Heart left ventricle (tissue), 16 donors: ENCODE measurements around the gene LEPR. TPM values are rescaled to one million over a fixed set of nuclear protein-coding genes. Genes with fewer than 3 reads are reported as not detected.

Source experiments
- ATAC-seq, 4 donors: fragments of 200-7000 bp; cut with Tn5 transposase; one replicate each; pipeline ENCODE4 v1.9.1; 2020 to 2022; ENCODE audit warnings: moderate library complexity in 4 of 4, mild to moderate bottlenecking in 3 of 4, moderate number of reproducible peaks in 1 of 4
- DNase-seq, 5 donors: peaks; one replicate each; pipeline ENCODE4 v3.0.0-alpha.2; 2020
- H3K27ac ChIP-seq, 12 donors: fragments of 200-600 bp; sonication (generic) in 4 of 12; one replicate each; pipeline versions ENCODE4 v1.5.0 to v1.8.0; 2016 to 2022; ENCODE audit warnings: mild to moderate bottlenecking in 2 of 12
- H3K27me3 ChIP-seq, 9 donors: fragments of 200-600 bp; sonication (generic) in 2 of 9; one replicate each; pipeline versions ENCODE4 v1.5.1 to v1.8.0; 2016 to 2022; ENCODE audit warnings: mild to moderate bottlenecking in 3 of 9
- H3K36me3 ChIP-seq, 9 donors: fragments of 200-600 bp; sonication (generic) in 2 of 9; one replicate each; pipeline versions ENCODE4 v1.5.0 to v1.8.0; 2018 to 2022; ENCODE audit warnings: mild to moderate bottlenecking in 2 of 9
- H3K4me1 ChIP-seq, 12 donors: fragments of 200-600 bp; sonication (generic) in 4 of 12; one replicate each; pipeline versions ENCODE4 v1.5.0 to v1.8.0; 2016 to 2022; ENCODE audit warnings: mild to moderate bottlenecking in 3 of 12
- H3K4me3 ChIP-seq, 12 donors: fragments of 200-600 bp; sonication (generic) in 4 of 12; one replicate each; pipeline versions ENCODE4 v1.5.0 to v1.8.0; 2017 to 2022; ENCODE audit warnings: mild to moderate bottlenecking in 9 of 12, moderate library complexity in 4 of 12
- H3K9me3 ChIP-seq, 12 donors: fragments of 200-600 bp; sonication (generic) in 4 of 12; one replicate each; pipeline versions ENCODE4 v1.5.0 to v1.8.0; 2016 to 2022; ENCODE audit warnings: mild to moderate bottlenecking in 1 of 12
- POLR2A ChIP-seq, 2 donors: fragments of 450-650 bp; IDR thresholded peaks; one replicate each; pipeline ENCODE4 v1.6.1; 2017; ENCODE audit warnings: antibody characterized with exemption in 2 of 2, mild to moderate bottlenecking in 2 of 2, moderate library complexity in 2 of 2
- WGBS, 4 donors: extraction: QIAGEN DNeasy Blood & Tissue Kit in 2 of 4; methylation state at CpG; one replicate each; pipeline versions ENCODE4 v1.1.5 to v1.1.7; 2013 to 2018; 5-methylcytosine and 5-hydroxymethylcytosine counted together
- intact Hi-C, 10 donors: fragments of 100-400 bp; cut with DNase I; formaldehyde crosslinking; loops; one replicate each; pipeline versions ENCODE4 v1.11.1 to v1.14.2; 2022
- polyA plus RNA-seq, 2 donors: library from polyadenylated mRNA; stranded (reverse); fragments of 200-250 nt; gene quantifications; one replicate each; pipeline ENCODE4 v1.2.3, GENCODE V29; 2013
- total RNA-seq, 9 donors: library from RNA; depleted of rRNA in 2 of 9; stranded (reverse); fragments of >200 nt in 2 of 9; fragmentation: NEBNext Ultra II Directional in 3 of 9; extraction: Animal tissue kit (Norgen Biotek cat#: 25700) in 3 of 9; gene quantifications; one replicate each; pipeline versions ENCODE4 v1.1.0 to v1.2.4, GENCODE V29; 2016 to 2023
- TF ChIP-seq, protein P1 (sequence below), 12 donors: fragments of 200-600 bp; sonication (generic) in 4 of 12; IDR thresholded peaks; one replicate each; pipeline versions ENCODE4 v1.5.0 to v1.8.0; 2018 to 2022; ENCODE audit warnings: antibody characterized with exemption in 12 of 12, mild to moderate bottlenecking in 5 of 12
- donor health status: ischemic (EF 13 %, LVEDD 7.1; RV severe dilation, severe dysfunction).
- donor health status: healthy with polysubstance abuse.
- donor health status: DM: no; HTN: yes; CAD: no.
- donor health status: DM: no; HTN: no; CAD: no.
- donor health status: ischemic (EF 25% LVEDD 6.9; RV normal size, moderate dysfunction).
- donor health status: ischemic (EF 25% LVEDD 5.7; RV mildly dilated, moderate dysfunction).
- donor health status: healthy.
- donor health status: DM: yes; HTN: yes; CAD: no.
- donor health status: ischemic (EF 35%, LVEDD 5.7; RV mildly dilated, moderate dysfunction).
- donor health status: nonischemic (EF 11% LVEDD 7.7; RV severe dilation, severe dysfunction).
- donor health status: DM: yes; HTN: yes; CAD: no.
- donor health status: PGD.
- donor health status: ischemic (EF 29% LVEDD 5.4; RV normal size, mild dysfunction).
- donor health status: nonischemic (EF 23%, LVEDD 6.1; RV moderate dilation, normal function).

The LEPR gene
- total and polyA plus RNA-seq, 11 donors: 1.5 to 11.6 (median 5.0) TPM

DNA sequence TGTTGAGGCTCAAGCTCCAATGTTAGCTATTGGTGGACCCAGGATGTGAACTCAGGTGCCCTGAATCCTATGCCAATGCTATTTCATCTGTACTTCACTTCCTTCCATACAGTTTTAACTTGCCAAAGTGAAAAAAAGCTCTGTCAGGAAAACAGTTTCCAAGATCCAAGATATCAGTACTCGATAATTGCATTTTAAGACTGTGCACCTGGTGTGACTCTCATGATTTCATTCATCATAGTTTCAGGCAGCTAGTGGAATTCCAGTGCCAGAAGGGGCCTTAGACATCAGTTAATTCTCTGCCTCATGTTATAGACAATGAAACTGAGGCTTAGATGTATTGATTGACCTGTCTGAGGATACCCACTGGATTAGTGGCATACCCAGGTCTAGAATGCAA lies 26.5 kb upstream of the LEPR start:
- no peaks in the 10 kb centered on the region for H3K27me3 ChIP-seq
- intact Hi-C loops: no loop called here
- H3K4me3 ChIP-seq: no peak overlapping the region
- ATAC-seq (no peak), DNase-seq (no peak)
- WGBS, 4 donors: 66 to 88% (median 70%) methylated on average over 1 of the region's 1 CpG
- peaks cover 0 to 28% (median 0%) of the 10 kb centered on the region in 9 donors for H3K36me3 ChIP-seq
- TF ChIP-seq, protein P1, sequence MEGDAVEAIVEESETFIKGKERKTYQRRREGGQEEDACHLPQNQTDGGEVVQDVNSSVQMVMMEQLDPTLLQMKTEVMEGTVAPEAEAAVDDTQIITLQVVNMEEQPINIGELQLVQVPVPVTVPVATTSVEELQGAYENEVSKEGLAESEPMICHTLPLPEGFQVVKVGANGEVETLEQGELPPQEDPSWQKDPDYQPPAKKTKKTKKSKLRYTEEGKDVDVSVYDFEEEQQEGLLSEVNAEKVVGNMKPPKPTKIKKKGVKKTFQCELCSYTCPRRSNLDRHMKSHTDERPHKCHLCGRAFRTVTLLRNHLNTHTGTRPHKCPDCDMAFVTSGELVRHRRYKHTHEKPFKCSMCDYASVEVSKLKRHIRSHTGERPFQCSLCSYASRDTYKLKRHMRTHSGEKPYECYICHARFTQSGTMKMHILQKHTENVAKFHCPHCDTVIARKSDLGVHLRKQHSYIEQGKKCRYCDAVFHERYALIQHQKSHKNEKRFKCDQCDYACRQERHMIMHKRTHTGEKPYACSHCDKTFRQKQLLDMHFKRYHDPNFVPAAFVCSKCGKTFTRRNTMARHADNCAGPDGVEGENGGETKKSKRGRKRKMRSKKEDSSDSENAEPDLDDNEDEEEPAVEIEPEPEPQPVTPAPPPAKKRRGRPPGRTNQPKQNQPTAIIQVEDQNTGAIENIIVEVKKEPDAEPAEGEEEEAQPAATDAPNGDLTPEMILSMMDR (IDR thresholded peaks at IDR 0.05): no peak
- no peak for TF ChIP-seq POLR2A (IDR thresholded peaks at IDR 0.05)
- no peaks in the 10 kb centered on the region for H3K4me1 ChIP-seq
- no peak overlapping the region for H3K27ac ChIP-seq
- no peaks in the 10 kb centered on the region for H3K9me3 ChIP-seq

DNA sequence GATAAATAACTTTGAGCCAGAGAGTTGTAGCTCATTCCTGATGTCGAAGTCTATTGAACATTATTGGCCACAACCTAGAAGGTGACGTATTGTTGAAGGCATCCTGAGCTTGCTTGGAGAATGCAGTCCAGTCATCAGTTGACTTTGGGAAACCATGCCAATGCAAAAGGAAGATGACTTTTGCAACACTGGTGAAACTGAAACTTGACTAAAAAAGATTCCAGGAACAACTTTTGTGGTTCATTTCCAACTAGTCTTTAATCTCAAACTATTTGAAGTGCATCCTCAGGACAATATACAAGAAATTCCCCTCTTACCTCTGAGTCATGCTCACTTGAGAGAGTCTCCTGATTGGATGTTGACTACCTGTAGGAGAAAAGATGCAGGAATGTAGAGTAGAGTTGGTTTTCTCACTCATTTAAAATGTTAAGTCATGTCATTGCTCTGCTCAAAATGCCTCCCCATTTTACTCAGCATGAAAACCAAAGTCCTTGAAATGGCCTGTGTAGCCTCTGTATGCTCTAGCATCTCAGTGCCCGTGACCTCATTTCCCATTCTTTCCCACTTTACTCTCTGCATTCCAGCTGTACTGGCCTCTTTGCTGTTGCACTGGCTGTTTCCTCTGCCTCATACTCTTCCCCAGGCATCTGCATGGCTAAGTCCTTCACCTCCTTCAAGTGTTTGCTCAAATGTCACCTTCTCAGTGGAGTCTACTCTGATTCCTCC lies 24.4 kb upstream of the LEPR start:
- ATAC-seq: no peak
- no peak overlapping the region for H3K4me3 ChIP-seq
- no peaks in the 10 kb centered on the region for H3K27me3 ChIP-seq
- H3K9me3 ChIP-seq: no peaks in the 10 kb centered on the region
- DNase-seq: no peak
- H3K4me1 ChIP-seq: no peaks in the 10 kb centered on the region
- H3K27ac ChIP-seq: no peak overlapping the region
- TF ChIP-seq, protein P1 (IDR thresholded peaks at IDR 0.05): no peak
- TF ChIP-seq POLR2A (IDR thresholded peaks at IDR 0.05): no peak
- peaks cover 0 to 14% (median 0%) of the 10 kb centered on the region in 9 donors for H3K36me3 ChIP-seq
- intact Hi-C loops: no loop called here
- 86 to 90% (median 88%) methylated on average over 3 of the region's 3 CpGs for WGBS, 4 donors

DNA sequence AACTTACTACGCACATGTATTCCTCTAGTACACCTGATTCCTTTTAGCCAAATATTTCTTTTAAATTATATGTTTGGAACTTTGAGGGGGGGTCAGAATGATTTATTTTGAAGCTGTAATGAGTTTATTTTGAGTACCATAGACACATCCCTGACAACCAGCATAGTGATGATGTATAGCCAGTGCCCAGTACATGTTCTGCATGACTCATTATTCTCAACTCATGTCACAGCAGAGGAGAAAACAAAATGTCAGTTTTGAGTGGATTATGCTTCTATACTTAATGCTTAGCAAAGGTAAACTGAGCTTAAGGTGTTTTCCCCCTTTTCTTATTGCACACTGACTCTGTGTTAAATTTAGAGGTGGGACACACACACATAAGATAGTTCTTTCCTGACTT lies 22.4 kb upstream of the LEPR start:
- Histone ChIP-seq H3K27ac (no peak overlapping the region), H3K4me3 (no peak overlapping the region), H3K9me3 (no peaks in the 10 kb centered on the region), H3K4me1 (no peaks in the 10 kb centered on the region), H3K27me3 (no peaks in the 10 kb centered on the region), H3K36me3 (peaks cover 0 to 20% (median 0%) of the 10 kb centered on the region in 9 donors)
- TF ChIP-seq, protein P1 (IDR thresholded peaks at IDR 0.05): no peak
- no peak for TF ChIP-seq POLR2A (IDR thresholded peaks at IDR 0.05)
- ATAC-seq (no peak), DNase-seq (no peak)
- 94 to 99% (median 97%) methylated on average over 1 of the region's 1 CpG for WGBS, 4 donors
- intact Hi-C loops: no loop called here

DNA sequence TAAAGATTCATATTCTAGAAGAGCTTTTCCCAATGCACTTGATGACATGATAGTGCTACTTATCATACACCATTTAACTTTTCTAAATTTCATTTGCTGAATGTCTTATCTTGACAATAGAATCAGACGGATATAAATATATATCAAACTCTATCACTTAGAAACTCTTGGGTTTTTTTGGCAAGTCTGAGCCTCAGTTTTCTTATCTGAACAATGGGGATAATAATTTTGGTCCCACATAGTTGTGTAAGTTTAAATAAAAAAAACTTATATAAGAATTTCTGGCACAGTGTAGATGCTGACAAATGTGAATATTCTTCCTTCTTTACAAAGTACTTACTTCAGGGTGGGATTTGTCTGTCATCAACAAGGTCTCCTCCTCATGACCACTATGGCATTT lies 21.5 kb upstream of the LEPR start:
- Histone ChIP-seq H3K4me3 (no peak overlapping the region), H3K27me3 (no peaks in the 10 kb centered on the region), H3K36me3 (peaks cover 0 to 24% (median 0%) of the 10 kb centered on the region in 9 donors), H3K9me3 (no peaks in the 10 kb centered on the region), H3K27ac (no peak overlapping the region), H3K4me1 (no peaks in the 10 kb centered on the region)
- TF ChIP-seq, protein P1 (IDR thresholded peaks at IDR 0.05): no peak
- no peak for TF ChIP-seq POLR2A (IDR thresholded peaks at IDR 0.05)
- no peak for DNase-seq
- 90 to 96% (median 92%) methylated on average over 1 of the region's 1 CpG for WGBS, 4 donors
- intact Hi-C loops: no loop called here
- ATAC-seq: no peak
